K562 (cell line): Measurements from ENCODE around the gene SYNGR4. TPM values are rescaled to one million over a fixed set of nuclear protein-coding genes. Genes with fewer than 3 reads are reported as not detected.

ENCODE experiments used
- CC2D1A ChIP-seq: fragments of 450-650 bp; IDR thresholded peaks from 2 replicates; pipeline ENCODE4 v1.6.1; 2017; ENCODE audit warnings: mild to moderate bottlenecking
- EP300 ChIP-seq: IDR thresholded peaks from 2 replicates; pipeline ENCODE4 v1.6.1; 2012; ENCODE audit warnings: low read length, improper control_type of control experiment
- HINFP ChIP-seq: fragments of 450-650 bp; conservative IDR thresholded peaks from 2 replicates; pipeline ENCODE4 v1.6.1; 2016; ENCODE audit warnings: missing genetic modification characterization, low read depth, mild to moderate bottlenecking, control low read depth, missing compliant biosample characterization
- HNRNPUL1 ChIP-seq: fragments of 200-400 bp; formaldehyde crosslinking; IDR thresholded peaks from 2 replicates; pipeline ENCODE4 v1.6.1; 2017; ENCODE audit warnings: low read length
- NBN ChIP-seq: fragments of 450-650 bp; IDR thresholded peaks from 2 replicates; pipeline ENCODE4 v1.6.1; 2016; ENCODE audit warnings: low read depth, mild to moderate bottlenecking
- RCOR1 ChIP-seq, 2 experiments: IDR thresholded peaks; 2 replicates each; pipeline ENCODE4 v1.6.1; 2012; ENCODE audit warnings: low read depth in 2 of 2, low read length in 2 of 2, borderline replicate concordance in 1 of 2, improper control_type of control experiment in 1 of 2
- SMARCE1 ChIP-seq: fragments of 450-650 bp; IDR thresholded peaks from 2 replicates; pipeline ENCODE4 v1.7.1; 2016; ENCODE audit warnings: mild to moderate bottlenecking
- SRF ChIP-seq, 2 experiments: fragments of 250-450, 450-650 bp in 1 of 2; sonication (Bioruptor Pico) in 1 of 2; sonication (generic) in 1 of 2; formaldehyde crosslinking; IDR thresholded peaks; 2 replicates each; pipeline versions ENCODE4 v1.5.0 to v1.5.1; 2020 to 2022; ENCODE audit warnings: mild to moderate bottlenecking in 1 of 2, missing genetic modification reagents in 1 of 2
- TOE1 ChIP-seq, 2 experiments: fragments of 450-650 bp in 1 of 2; sonication (generic) in 1 of 2; formaldehyde crosslinking in 1 of 2; IDR thresholded peaks; 2 replicates each; pipeline versions ENCODE4 v1.7.1 to v1.8.0; 2016 to 2022; ENCODE audit warnings: borderline replicate concordance in 2 of 2, mild to moderate bottlenecking in 2 of 2, antibody characterized with exemption in 1 of 2, inconsistent platforms in 1 of 2, low read depth in 1 of 2, missing genetic modification reagents in 1 of 2, moderate library complexity in 1 of 2
- ZNF24 ChIP-seq: fragments of 450-650 bp; IDR thresholded peaks from 2 replicates; pipeline ENCODE4 v1.6.1; 2016
- polyA plus RNA-seq, 8 experiments: library from polyadenylated mRNA; depleted of rRNA in 4 of 8; stranded (reverse) in 5 of 8; unstranded in 3 of 8; fragments of >200 nt; fragmentation: Nextera tagmentation in 2 of 8; fragmentation: Illumina TruSeq in 1 of 8; extraction: Ambion mirVana in 2 of 8; extraction: Trizol in 1 of 8; gene quantifications; 2 replicates each; pipeline versions ENCODE4 v1.2.1 to v1.2.3, GENCODE V29; 2011 to 2014; ENCODE audit warnings: inconsistent platforms in 1 of 8, missing spikeins in 1 of 8
- total RNA-seq, 7 experiments: library from RNA; depleted of rRNA in 6 of 7; stranded (reverse); fragments of >200 nt in 6 of 7; fragmentation: Illumina TruSeq in 2 of 7; extraction: Trizol in 2 of 7; gene quantifications; 2 replicates each; pipeline versions ENCODE4 v1.2.1 to v1.2.3, GENCODE V29; 2011 to 2021; ENCODE audit warnings: low replicate concordance in 1 of 7
- TF ChIP-seq, protein P1 (sequence below): fragments of 250-450 bp; sonication (Bioruptor Pico); IDR thresholded peaks from 2 replicates; pipeline ENCODE4 v1.8.0; 2021; ENCODE audit warnings: moderate library complexity, mild to moderate bottlenecking, inconsistent platforms

SYNGR4 gene
- total and polyA plus RNA-seq, 9 of the 15 experiments (the other 6 are each of a cell fraction or from before 2014, with no cell fraction given) = 0.07 to 0.14 TPM; not detected in 7

DNA sequence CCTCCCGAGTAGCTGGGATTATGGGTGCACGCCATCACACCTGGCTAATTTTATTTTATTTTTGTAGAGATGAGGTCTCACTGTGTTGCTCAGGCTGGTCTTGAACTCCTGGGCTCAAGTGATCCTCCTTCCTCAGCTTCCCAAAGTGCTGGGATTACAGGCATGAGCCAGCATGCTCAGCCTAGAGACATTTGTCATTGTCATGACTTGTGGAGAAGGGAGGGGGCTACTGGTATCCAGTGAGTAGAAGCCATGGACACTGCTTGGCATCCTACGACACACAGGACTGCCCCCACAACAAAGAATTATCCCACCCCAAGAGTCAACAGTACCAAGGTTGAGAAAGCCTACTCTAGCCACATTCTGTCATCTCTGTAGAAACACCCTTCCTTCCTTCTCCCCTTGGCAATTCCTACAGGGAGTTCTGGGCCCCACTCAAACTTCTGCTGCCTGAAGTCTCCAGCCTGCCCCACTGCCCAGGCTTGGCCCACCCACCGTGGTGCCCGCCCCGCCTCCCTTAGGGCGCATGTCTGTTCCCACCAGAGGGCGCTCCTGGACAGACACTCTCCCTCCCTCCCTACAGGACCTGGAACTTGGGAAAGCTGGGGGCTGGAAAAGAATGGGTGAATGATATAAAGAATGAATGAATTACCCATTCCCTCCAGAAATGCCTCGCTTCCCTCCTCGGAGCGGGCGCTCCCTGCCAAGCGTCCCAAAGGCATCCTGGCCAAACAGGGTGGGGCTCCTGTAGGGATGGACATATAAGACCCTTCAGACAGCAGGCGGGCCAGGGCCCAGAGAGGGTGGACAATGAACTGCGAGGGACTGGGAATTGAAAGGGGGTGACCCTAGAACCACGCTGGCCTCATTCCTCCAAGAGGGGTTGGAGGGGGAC lies 44.3 kb upstream of the SYNGR4 start (continued):
- TF ChIP-seq CC2D1A (peak; percentile 82), EP300 (no peak), SMARCE1 (no peak), TOE1 (IDR thresholded peaks at IDR 0.05; ENCODE audit: borderline replicate concordance) (peak; percentile 18; the same call in 1 of the 2 replicates), TOE1 (CRISPR knock-in tag; IDR thresholded peaks at IDR 0.05; ENCODE audit: borderline replicate concordance, low read depth) (no peak), HINFP (no peak), NBN (peak; percentile 24; the same call in 1 of the 2 replicates), RCOR1 (IDR thresholded peaks at IDR 0.05; ENCODE audit: borderline replicate concordance in 1 of 2, low read depth in 2 of 2, low read length in 2 of 2) (peak in 1 of 2 experiments; percentile 42; a peak in 2 of 4 replicates), SRF (CRISPR knock-in tag; IDR thresholded peaks at IDR 0.05) (0 out of 4 replicates have a peak, but pooled peaks of 1 of the 2 experiments have one; percentile 4), HNRNPUL1 (no peak), ZNF24 (peak; percentile 89)
- TF ChIP-seq, protein P1, sequence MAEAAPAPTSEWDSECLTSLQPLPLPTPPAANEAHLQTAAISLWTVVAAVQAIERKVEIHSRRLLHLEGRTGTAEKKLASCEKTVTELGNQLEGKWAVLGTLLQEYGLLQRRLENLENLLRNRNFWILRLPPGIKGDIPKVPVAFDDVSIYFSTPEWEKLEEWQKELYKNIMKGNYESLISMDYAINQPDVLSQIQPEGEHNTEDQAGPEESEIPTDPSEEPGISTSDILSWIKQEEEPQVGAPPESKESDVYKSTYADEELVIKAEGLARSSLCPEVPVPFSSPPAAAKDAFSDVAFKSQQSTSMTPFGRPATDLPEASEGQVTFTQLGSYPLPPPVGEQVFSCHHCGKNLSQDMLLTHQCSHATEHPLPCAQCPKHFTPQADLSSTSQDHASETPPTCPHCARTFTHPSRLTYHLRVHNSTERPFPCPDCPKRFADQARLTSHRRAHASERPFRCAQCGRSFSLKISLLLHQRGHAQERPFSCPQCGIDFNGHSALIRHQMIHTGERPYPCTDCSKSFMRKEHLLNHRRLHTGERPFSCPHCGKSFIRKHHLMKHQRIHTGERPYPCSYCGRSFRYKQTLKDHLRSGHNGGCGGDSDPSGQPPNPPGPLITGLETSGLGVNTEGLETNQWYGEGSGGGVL (CRISPR knock-in tag) = no peak
- TF ChIP-seq, all 486 proteins: peak for 33
